BJ (cell line): ENCODE data around the gene DDX46. TPM values are rescaled to one million over a fixed set of nuclear protein-coding genes. Genes with fewer than 3 reads are reported as not detected.

Experiments
- CTCF ChIA-PET: fragments of 350-600 bp; formaldehyde crosslinking; extraction: SDS; loops from one replicate; lab custom pipeline; 2021; ENCODE audit warnings: antibody characterized with exemption, inconsistent platforms; lab: Yijun Ruan, JAX
- POLR2A ChIA-PET: fragments of 300-600 bp; sonication (Branson Sonifier 250); formaldehyde crosslinking; extraction: SDS; loops from one replicate; lab custom pipeline; 2021; ENCODE audit warnings: antibody characterized with exemption; lab: Charles Lee
- DNase-seq: peaks from one replicate; pipeline ENCODE4 v3.0.0-alpha.2; 2011; ENCODE audit warnings: low read depth
- H3K27me3 ChIP-seq: 2 replicates; pipeline ENCODE4 v1.6.0; 2011; ENCODE audit warnings: low read length; ENCODE audit not compliant: control insufficient read depth, insufficient read depth
- H3K36me3 ChIP-seq: 2 replicates; pipeline ENCODE4 v1.5.1; 2011; ENCODE audit warnings: low read length; ENCODE audit not compliant: control insufficient read depth, insufficient read depth
- H3K4me3 ChIP-seq: 2 replicates; pipeline ENCODE4 v1.5.1; 2011; ENCODE audit warnings: low read depth, mild to moderate bottlenecking, control low read depth, low read length
- polyA plus RNA-seq: library from polyadenylated mRNA; depleted of rRNA; stranded (reverse); fragments of >200 nt; gene quantifications from 2 replicates; pipeline ENCODE4 v1.2.3, GENCODE V29; 2011
- TF ChIP-seq, protein P1 (sequence below): IDR thresholded peaks from 2 replicates; pipeline ENCODE4 v1.5.1; 2011; ENCODE audit warnings: low read depth, mild to moderate bottlenecking, control low read depth, inconsistent platforms, low read length, moderate library complexity; ENCODE audit not compliant: insufficient read depth

Gene DDX46
- polyA plus RNA-seq, 1 experiment: 19.4 TPM

DNA sequence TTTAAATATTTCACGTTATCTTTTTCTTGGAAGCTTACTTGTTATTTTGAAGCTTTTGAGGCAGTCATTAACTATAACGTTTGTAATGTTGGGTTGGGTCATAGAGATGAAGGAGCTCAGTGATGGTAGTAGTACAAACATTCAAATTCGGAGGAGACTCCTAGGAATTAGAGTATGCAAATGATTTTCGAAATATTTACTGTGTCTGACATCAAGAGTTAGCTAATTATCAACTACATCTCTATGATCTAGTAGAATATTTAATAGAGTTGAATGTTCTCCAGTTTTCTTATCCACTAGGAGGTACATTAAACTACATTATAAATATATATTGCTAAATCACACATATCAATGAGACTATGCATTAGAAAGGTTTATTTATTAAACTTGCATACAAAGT is 58.4 kb downstream of the DDX46 start:
- TF ChIP-seq, protein P1, sequence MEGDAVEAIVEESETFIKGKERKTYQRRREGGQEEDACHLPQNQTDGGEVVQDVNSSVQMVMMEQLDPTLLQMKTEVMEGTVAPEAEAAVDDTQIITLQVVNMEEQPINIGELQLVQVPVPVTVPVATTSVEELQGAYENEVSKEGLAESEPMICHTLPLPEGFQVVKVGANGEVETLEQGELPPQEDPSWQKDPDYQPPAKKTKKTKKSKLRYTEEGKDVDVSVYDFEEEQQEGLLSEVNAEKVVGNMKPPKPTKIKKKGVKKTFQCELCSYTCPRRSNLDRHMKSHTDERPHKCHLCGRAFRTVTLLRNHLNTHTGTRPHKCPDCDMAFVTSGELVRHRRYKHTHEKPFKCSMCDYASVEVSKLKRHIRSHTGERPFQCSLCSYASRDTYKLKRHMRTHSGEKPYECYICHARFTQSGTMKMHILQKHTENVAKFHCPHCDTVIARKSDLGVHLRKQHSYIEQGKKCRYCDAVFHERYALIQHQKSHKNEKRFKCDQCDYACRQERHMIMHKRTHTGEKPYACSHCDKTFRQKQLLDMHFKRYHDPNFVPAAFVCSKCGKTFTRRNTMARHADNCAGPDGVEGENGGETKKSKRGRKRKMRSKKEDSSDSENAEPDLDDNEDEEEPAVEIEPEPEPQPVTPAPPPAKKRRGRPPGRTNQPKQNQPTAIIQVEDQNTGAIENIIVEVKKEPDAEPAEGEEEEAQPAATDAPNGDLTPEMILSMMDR: no peak
- ChIA-PET POLR2A (no interaction called here), CTCF (interaction anchor here (1.0 kb wide), 1 partner anchor 12 kb away, joined by 3 read pairs; no protein-coding TSS in a partner anchor)
- no peak for DNase-seq
- peaks cover 7% of the 10 kb centered on the region for H3K36me3 ChIP-seq
- H3K4me3 ChIP-seq: no peak overlapping the region
- no peaks in the 10 kb centered on the region for H3K27me3 ChIP-seq

- CTCF ChIA-PET: interaction anchor here (0.6 kb wide), 1 partner anchor 127 kb away, joined by 3 read pairs; no protein-coding TSS in a partner anchor
- H3K36me3 ChIP-seq: peaks cover 6% of the 10 kb centered on the region
- no peaks in the 10 kb centered on the region for H3K27me3 ChIP-seq
- POLR2A ChIA-PET: no interaction called here
- no peak overlapping the region for H3K4me3 ChIP-seq
- TF ChIP-seq, protein P1: no peak
- no peak for DNase-seq
Measured at GRCh38 chr5:134818776-134819175, 60.2 kb downstream of the DDX46 start.

DNA sequence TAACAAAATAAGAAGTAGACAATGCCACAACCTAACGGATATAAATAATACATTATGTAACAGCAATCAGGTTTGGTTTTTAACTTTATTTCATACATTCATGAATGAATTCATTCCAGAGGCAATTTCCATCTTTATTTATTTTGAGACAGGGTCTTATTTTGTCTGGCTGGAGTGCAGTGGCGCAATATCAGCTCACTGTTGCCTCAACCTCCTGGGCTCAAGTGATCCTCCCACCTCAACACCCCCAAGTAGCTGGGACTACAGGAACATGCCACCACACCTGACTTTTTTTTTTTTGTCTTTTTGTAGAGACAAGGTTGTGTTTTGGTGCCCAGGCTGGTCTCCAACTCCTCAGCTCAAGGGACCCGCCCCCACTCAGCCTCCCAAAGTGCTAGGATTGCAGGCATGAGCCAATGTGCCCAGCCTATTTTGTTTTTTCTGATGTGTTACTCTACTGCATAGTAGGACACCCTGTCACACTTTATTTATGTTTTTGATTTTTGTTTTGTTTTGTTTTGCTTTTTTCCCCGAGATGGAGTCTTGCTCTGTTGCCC is 60.9 kb downstream of the DDX46 start:
- TF ChIP-seq, protein P1: no peak
- no peaks in the 10 kb centered on the region for H3K27me3 ChIP-seq
- ChIA-PET CTCF (interaction anchor here (0.6 kb wide), 2 partner anchors 127 to 802 kb away, joined by 3 read pairs; no protein-coding TSS in a partner anchor), POLR2A (no interaction called here)
- no peak overlapping the region for H3K4me3 ChIP-seq
- no peak for DNase-seq
- H3K36me3 ChIP-seq: peaks cover 6% of the 10 kb centered on the region

- CTCF ChIA-PET: no interaction called here
- Histone ChIP-seq H3K4me3 (no peak overlapping the region), H3K36me3 (peaks cover 4% of the 10 kb centered on the region), H3K27me3 (no peaks in the 10 kb centered on the region)
- POLR2A ChIA-PET: no interaction called here
- no peak for DNase-seq
- TF ChIP-seq, protein P1: no peak
Measured at GRCh38 chr5:134821841-134822240, 63.3 kb downstream of the DDX46 start.

DNA sequence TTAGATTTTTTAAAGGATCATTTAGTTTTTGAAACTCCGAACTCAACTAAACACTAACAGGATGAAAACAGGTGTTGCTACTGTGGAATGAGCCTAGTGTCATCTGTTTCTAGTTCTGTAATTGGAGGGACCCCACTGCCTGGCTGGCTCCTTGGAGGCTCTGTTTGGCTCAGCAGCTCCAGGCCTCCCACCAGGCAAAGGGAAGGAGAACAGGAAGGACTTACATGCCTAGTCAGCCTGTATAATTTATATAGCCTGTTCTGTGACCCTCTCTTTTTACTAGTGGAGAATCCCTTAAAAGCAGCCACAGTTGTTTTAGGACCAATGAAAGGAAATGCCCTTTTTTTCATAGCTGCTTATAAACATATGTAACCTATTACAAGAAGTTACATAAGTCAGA is 66.1 kb downstream of the DDX46 start:
- no peak for DNase-seq
- CTCF ChIA-PET: interaction anchor here (0.7 to 2.2 kb wide), 3 partner anchors 12 to 80 kb away, joined by 3 to 7 read pairs (median 3); partner anchors contain the start of genes DDX46 and PCBD2
- Histone ChIP-seq H3K27me3 (no peaks in the 10 kb centered on the region), H3K36me3 (peaks cover 2% of the 10 kb centered on the region), H3K4me3 (no peak overlapping the region)
- TF ChIP-seq, protein P1: no peak
- POLR2A ChIA-PET: interaction anchor here (0.6 kb wide), 1 partner anchor 529 kb away, joined by 7 read pairs; no protein-coding TSS in a partner anchor
